SU-DHL-6 (cell line): Measurements from ENCODE around the gene MNS1.
"Not testable (repeated sequence)": the region's sequence is repeated elsewhere in the genome, so short reads cannot be mapped to it uniquely, and the experiment has no call there.

Experiments used
- H2AFZ ChIP-seq: fragments of 200-600 bp; sonication (generic); 2 replicates; pipeline ENCODE4 v1.6.1; 2014; ENCODE audit warnings: low read depth, mild to moderate bottlenecking, moderate library complexity, mixed read lengths, antibody characterized with exemption, low read length; ENCODE audit not compliant: severe bottlenecking
- H3F3A ChIP-seq: fragments of 200-600 bp; shearing (Covaris generic); 2 replicates; pipeline ENCODE4 v1.6.0; 2016; ENCODE audit warnings: antibody characterized with exemption, mild to moderate bottlenecking; ENCODE audit not compliant: insufficient read depth
- H3K27ac ChIP-seq: fragments of 200-600 bp; sonication (generic); 2 replicates; pipeline ENCODE4 v1.5.1; 2016; ENCODE audit warnings: low read depth, mild to moderate bottlenecking, low read length, moderate library complexity, mixed read lengths
- H3K27me3 ChIP-seq: fragments of 200-600 bp; sonication (generic), shearing (Covaris generic); 2 replicates; pipeline ENCODE4 v1.6.0; 2014; ENCODE audit warnings: mild to moderate bottlenecking, low read length
- H3K36me3 ChIP-seq: fragments of 200-600 bp; sonication (generic); 2 replicates; pipeline ENCODE4 v1.6.1; 2014; ENCODE audit warnings: mild to moderate bottlenecking, low read length, mixed read lengths
- H3K4me2 ChIP-seq: fragments of 300-600, 200-600 bp; shearing (Covaris generic), sonication (generic); 2 replicates; pipeline ENCODE4 v1.6.0; 2014; ENCODE audit warnings: low read length, low read depth, mild to moderate bottlenecking; ENCODE audit not compliant: poor library complexity, severe bottlenecking
- H3K4me3 ChIP-seq: fragments of 200-600 bp; sonication (generic); 2 replicates; pipeline ENCODE4 v1.5.1; 2014; ENCODE audit warnings: antibody characterized with exemption, low read length, mild to moderate bottlenecking, mixed read lengths; ENCODE audit not compliant: insufficient read depth, poor library complexity, severe bottlenecking
- H3K79me2 ChIP-seq: fragments of 200-600 bp; sonication (generic); 2 replicates; pipeline ENCODE4 v1.6.1; 2014; ENCODE audit warnings: mild to moderate bottlenecking, low read length, moderate library complexity; ENCODE audit not compliant: insufficient read depth
- H3K9ac ChIP-seq: fragments of 200-600 bp; sonication (generic); 2 replicates; pipeline ENCODE4 v1.7.0; 2014; ENCODE audit warnings: mild to moderate bottlenecking, low read length
- H3K9me2 ChIP-seq: fragments of 200-600 bp; sonication (generic); replicated peaks from 2 replicates; pipeline ENCODE4 v1.6.1; 2014; ENCODE audit warnings: low read length; ENCODE audit not compliant: insufficient read depth
- H3K9me3 ChIP-seq: fragments of 200-600 bp; sonication (generic); 2 replicates; pipeline ENCODE4 v1.6.1; 2014; ENCODE audit warnings: low read length, mixed read lengths; ENCODE audit not compliant: insufficient read depth
- H4K20me1 ChIP-seq: fragments of 200-600 bp; sonication (generic); 2 replicates; pipeline ENCODE4 v1.6.1; 2014; ENCODE audit warnings: low read depth, mild to moderate bottlenecking, antibody characterized with exemption, low read length, moderate library complexity, mixed read lengths
- CTCF ChIP-seq: fragments of 200-600 bp; sonication (generic); IDR thresholded peaks from one replicate; pipeline ENCODE4 v1.5.1; 2017; ENCODE audit warnings: antibody characterized with exemption, mild to moderate bottlenecking, low read length, moderate library complexity; ENCODE audit not compliant: insufficient read depth, poor library complexity, severe bottlenecking
- EZH2phosphoT487 ChIP-seq: fragments of 200-600 bp; sonication (generic), shearing (Covaris generic); conservative IDR thresholded peaks from 2 replicates; pipeline ENCODE4 v1.6.1; 2018; ENCODE audit warnings: mild to moderate bottlenecking, antibody characterized with exemption, low read length, moderate library complexity, mixed read lengths

Gene MNS1

GRCh38 chr15:56491110-56491722 is 26.3 kb upstream of the MNS1 start:
- Histone ChIP-seq H3K27me3 (no peaks in the 10 kb centered on the region), H3K79me2 (no peaks in the 10 kb centered on the region), H3K27ac (no peak overlapping the region), H3F3A (no peaks in the 10 kb centered on the region), H2AFZ (no peak overlapping the region), H4K20me1 (no peaks in the 10 kb centered on the region), H3K9me2 (no peaks in the 10 kb centered on the region), H3K9me3 (no peaks in the 10 kb centered on the region), H3K36me3 (no peaks in the 10 kb centered on the region), H3K4me3 (no peak overlapping the region), H3K9ac (no peak overlapping the region), H3K4me2 (no peak overlapping the region)
- peak; percentile 85 for TF ChIP-seq CTCF
- TF ChIP-seq EZH2phosphoT487, result no peak

DNA sequence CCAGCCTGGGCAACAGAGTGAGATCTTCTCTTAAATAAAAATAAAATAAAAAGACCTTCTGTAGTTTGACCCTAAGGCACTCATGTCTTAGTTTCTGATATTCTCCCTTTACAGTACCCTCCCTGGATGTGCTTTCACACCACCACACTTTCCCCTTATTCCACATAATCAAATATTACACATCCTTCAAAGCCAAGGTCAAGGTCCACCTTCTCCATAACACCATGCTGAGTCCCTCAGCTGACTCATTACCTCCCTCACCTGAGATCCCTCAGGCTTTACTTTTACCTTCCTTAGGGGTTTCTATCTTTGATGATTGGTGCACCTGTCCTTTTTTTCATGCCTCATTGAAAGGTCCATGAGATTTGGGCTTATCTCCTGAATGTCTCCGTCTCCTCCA is 25.5 kb upstream of the MNS1 start:
- Histone ChIP-seq H4K20me1 (no peaks in the 10 kb centered on the region), H2AFZ (no peak overlapping the region), H3F3A (no peaks in the 10 kb centered on the region), H3K9ac (no peak overlapping the region), H3K9me2 (no peaks in the 10 kb centered on the region), H3K4me3 (no peak overlapping the region), H3K36me3 (no peaks in the 10 kb centered on the region), H3K4me2 (no peak overlapping the region), H3K27ac (no peak overlapping the region), H3K79me2 (no peaks in the 10 kb centered on the region), H3K27me3 (no peaks in the 10 kb centered on the region), H3K9me3 (peaks cover 4% of the 10 kb centered on the region; the same call in 1 of the 2 replicates)
- TF ChIP-seq EZH2phosphoT487, result no peak
- no peak for TF ChIP-seq CTCF

DNA sequence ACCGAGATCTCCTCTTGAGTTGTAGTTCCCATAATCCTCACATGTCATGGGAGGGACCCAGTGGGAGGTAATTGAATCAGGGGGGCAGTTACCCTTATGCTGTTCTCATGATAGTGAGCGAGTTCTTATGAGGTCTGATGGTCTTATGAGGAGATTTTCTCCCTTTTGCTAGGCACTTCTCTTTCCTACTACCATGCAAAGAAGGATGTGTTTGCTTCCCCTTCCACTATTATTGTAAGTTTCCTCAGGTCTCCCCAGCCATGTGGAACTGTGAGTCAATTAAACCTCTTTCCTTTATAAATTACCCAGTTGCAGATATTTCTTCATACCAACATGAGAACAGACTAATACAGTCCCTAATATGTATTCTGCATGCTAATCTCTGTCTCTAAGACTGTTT is 21.3 kb upstream of the MNS1 start:
- not testable (repeated sequence) for H3K9ac ChIP-seq, H3K79me2 ChIP-seq, H3K27ac ChIP-seq, H3K27me3 ChIP-seq, H4K20me1 ChIP-seq, H2AFZ ChIP-seq, H3K9me3 ChIP-seq, H3F3A ChIP-seq, H3K4me2 ChIP-seq, H3K9me2 ChIP-seq, H3K36me3 ChIP-seq, H3K4me3 ChIP-seq

DNA sequence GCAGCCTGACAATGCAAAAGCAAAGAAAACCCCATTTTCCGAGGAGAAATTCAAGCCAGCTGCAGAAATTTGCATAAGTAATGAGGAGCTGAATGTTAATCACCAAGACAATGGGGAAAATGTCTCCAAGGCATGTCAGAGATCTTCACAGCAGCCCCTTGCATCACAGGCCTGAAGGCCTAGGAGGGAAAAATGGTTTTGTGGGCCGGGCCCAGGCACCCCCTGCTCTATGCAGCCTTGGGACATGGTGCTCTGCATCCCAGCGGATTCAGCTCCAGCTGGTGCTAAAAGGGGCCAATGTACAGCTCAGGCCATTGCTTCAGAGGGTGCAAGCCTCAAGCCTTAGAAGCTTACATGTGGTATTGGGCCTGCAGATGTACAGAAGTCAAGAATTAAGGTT is 20.5 kb upstream of the MNS1 start:
- H3K9ac ChIP-seq, H3K4me2 ChIP-seq, H3K27ac ChIP-seq, H2AFZ ChIP-seq, H3F3A ChIP-seq, H3K27me3 ChIP-seq, H3K79me2 ChIP-seq, H3K36me3 ChIP-seq, H3K9me2 ChIP-seq, H4K20me1 ChIP-seq, H3K9me3 ChIP-seq, H3K4me3 ChIP-seq: not testable (repeated sequence)
